Omental fat pad (tissue), 4 donors: ENCODE results near the gene MED22. TPM values are rescaled to one million over a fixed set of nuclear protein-coding genes. Genes with fewer than 3 reads are reported as not detected.
"Not testable (repeated sequence)": the region's sequence is repeated elsewhere in the genome, so short reads cannot be mapped to it uniquely, and the experiment has no call there.

Experiments
- ATAC-seq: fragments of 150-250 bp; one replicate; pipeline ENCODE4 v1.9.1; 2016; ENCODE audit warnings: mild to moderate bottlenecking, moderate library complexity; ENCODE audit not compliant: low FRiP score
- DNase-seq: peaks from one replicate; pipeline ENCODE4 v3.0.0-alpha.2; 2019; ENCODE audit warnings: low spot score
- total RNA-seq, 4 donors: library from RNA; depleted of rRNA; stranded (reverse); fragments of >200 nt; gene quantifications; one replicate each; pipeline ENCODE4 v1.1.0, GENCODE V29; 2016
- TF ChIP-seq, protein P1 (sequence below), 3 donors: fragments of 450-650 bp; IDR thresholded peaks; one replicate each; pipeline ENCODE4 v1.5.1; 2016 to 2017; ENCODE audit warnings: antibody characterized with exemption in 3 of 3, mild to moderate bottlenecking in 3 of 3, moderate library complexity in 2 of 3

The MED22 gene
- total RNA-seq, 4 donors from 2014 or later, result 20.0 to 29.1 (median 24.5) TPM

DNA sequence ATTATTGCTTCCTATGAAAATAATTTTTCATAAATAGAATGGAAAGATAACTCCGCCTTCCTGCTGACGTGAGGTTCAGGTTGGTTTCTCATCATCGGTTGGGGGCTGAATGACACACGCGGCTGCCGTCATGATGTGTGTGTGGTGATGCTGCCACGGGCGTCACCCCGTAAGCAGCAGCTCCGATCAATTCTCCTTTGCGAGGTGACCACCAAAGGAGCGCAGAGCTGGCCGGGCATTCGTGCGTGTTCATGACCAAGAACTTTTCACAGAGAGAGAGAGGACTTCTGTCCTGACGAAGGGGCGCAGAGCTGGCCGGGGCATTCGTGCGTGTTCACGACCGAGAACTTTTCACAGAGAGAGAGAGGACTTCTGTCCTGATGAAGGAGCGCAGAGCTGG, 42.2 kb downstream of the MED22 start:
- DNase-seq (no peak), ATAC-seq (no peak)
- TF ChIP-seq, protein P1, sequence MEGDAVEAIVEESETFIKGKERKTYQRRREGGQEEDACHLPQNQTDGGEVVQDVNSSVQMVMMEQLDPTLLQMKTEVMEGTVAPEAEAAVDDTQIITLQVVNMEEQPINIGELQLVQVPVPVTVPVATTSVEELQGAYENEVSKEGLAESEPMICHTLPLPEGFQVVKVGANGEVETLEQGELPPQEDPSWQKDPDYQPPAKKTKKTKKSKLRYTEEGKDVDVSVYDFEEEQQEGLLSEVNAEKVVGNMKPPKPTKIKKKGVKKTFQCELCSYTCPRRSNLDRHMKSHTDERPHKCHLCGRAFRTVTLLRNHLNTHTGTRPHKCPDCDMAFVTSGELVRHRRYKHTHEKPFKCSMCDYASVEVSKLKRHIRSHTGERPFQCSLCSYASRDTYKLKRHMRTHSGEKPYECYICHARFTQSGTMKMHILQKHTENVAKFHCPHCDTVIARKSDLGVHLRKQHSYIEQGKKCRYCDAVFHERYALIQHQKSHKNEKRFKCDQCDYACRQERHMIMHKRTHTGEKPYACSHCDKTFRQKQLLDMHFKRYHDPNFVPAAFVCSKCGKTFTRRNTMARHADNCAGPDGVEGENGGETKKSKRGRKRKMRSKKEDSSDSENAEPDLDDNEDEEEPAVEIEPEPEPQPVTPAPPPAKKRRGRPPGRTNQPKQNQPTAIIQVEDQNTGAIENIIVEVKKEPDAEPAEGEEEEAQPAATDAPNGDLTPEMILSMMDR (IDR thresholded peaks at IDR 0.05), result no peak

DNA sequence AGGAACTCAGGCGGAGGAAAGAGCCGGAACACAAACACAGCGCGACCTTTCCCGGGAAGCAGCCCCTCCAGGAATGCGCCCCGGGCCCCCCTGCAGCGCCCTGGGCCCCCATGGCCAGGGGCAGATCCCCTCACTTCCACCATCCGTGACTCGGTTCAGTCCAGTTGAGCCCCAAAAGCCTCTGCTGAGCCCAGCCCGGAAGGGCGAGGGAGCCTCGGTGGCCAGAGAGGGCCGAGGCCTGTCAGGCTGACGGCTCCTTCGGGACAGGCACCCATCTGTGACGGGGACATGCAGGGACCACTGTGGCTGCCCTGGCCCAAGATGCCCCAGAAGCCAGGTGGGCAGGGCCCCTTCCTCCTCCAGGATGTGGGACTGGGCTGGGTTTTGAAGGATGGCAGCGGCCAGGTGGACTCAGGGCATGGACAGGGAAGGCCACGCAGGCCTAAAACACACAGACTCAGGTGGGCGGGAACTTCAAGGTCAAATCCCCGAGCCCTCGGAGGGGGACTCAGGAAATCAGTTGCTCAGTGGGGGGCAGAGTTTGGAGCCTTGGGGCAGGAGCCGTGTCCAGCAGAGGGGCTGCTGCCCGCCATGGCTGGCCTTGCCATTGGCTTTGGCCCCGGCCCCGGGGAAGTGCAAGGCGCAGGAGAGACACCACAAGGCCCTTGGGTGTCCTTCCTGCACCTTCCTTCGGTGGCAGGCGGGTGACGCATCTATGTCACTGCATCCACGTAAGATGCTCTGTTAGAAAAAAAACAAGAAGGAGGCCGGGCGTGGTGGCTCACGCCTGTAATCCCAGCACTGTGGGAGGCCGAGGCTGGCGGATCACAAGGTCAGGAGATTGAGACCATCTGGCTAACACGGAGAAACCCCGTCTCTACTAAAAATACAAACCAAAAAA, 43.2 kb downstream of the MED22 start:
- TF ChIP-seq, protein P1 (IDR thresholded peaks at IDR 0.05), result no peak
- ATAC-seq (no peak), DNase-seq (no peak)

DNA sequence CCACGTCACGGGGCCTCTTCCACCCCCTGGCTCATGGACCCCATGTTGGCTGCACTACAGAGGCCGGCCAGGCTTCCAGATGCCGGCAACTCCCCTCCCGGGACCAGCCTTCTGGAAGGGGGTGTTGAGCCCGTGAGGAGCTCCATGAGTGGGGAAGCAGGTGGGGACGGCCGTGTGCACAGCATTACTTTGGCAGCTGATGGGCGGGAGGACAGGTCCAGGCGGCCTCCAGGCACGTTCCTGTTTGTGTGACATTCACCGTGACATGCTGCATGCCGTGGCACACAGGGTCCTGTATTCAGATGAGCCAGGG, 43.8 kb downstream of the MED22 start:
- DNase-seq (no peak), ATAC-seq (no peak)
- TF ChIP-seq, protein P1 (IDR thresholded peaks at IDR 0.05), result no peak

DNA sequence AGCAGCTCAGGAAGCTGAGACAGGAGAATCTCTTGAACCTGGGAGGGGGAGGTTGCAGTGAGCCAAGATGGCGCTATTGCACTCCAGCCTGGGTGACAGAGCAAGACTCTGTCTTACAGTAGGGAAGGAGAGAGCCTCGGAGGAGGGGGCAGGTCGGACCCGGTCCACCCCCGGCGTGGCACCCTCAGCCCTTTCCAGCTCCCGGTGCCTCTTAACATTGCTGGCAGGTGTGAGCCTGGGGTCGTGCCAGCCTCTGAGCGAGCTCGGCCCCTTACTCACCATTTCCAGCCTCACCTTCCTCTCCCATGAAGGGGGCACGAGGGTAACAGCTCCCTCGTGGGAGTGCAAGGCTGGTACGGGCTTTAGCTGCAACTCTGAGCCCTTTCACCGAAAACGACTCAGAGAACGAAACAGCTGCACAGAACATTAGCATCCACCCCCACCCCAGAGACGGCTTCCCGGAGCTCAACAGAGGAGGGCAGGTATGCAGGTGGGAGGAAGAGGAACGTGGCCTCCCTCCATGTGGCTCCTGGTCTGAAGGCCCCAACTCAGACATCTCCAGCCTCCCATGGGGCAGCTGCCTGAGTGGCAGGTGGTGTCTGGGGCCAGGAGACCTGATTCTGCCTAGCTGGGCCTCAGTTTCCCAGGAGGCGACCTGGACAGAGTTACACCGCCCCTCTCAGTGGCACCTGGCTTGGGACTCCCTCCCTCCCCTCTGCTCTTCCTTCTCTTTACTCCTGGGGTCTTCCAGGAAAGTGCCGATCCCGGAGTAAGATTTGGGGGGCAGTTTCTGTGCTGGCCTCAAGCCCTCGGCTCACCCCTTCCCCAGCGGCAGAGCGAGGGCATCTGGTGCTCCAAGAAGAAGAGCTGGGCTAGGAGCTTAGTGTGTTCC, 44.4 kb downstream of the MED22 start:
- TF ChIP-seq, protein P1 (IDR thresholded peaks at IDR 0.05), result no peak
- DNase-seq (no peak), ATAC-seq (no peak)

DNA sequence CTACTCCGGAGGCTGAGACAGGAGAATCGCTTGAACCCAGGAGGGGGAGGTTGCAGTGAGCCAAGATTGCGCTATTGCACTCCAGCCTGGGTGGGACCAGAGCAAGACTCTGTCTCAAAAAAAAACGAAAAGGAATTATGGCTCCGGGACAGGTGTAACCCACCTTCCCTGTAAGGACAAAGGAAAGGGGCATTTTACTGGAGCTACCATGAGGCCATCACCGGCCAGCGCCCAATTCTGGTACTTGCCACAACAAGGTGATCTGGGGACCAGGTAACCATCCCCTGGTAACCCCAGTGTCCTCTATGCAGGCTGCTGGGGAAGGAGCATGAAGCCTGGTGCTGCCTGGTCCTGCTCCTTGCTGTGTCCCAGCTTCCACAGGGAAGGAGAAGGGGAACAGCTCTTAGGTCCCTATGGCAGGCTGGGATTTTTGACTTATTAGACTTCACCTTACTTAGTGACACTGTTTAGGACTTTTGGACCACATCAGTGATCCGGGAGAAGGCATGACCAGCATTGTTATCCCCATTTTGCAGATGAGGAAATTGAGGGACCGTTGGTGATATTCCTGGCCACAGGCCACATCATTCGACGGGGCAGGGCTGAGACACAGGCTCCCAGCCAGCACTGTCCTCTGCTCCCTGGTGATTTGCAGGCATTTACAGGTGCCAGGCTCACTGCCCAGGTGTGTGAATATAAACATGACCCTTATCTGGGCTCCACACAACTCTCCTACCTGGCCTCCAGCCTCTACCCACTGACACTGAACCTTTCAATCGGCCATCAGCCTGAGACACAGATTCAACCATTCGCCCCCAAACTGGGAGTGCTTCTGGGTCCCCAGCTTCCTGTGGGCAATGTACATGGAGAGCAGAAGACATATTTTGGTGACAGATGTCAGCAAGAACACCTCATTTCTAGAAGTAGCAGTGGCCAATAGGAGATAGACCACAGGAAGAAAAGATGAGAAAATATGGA, 46.4 kb downstream of the MED22 start:
- TF ChIP-seq, protein P1 (IDR thresholded peaks at IDR 0.05), result no peak
- DNase-seq, result no peak
- ATAC-seq, result no peak

DNA sequence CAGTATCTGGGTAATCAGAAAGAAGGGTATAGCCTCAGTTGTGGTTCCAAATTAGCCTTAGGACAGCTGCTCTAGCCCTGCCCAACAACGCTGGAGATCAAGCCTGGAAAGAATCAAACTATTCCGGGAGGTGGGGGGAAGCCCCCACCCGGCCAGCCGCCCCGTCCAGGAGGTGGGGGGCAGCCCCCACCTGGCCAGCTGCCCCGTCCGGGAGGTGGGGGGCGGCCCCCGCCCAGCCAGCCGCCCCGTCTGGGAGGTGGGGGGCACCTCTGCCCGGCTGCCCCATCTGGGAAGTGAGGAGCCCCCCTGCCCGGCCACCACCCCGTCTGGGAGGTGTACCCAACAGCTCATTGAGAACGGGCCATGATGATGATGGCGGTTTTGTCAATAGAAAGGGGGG, 47.9 kb downstream of the MED22 start:
- not testable (repeated sequence) for ATAC-seq, DNase-seq
